ENCODE data around the gene SAP30.

The SAP30 gene

GRCh38 chr4:173370477-173371291, at the start of gene SAP30:
Gene SAP30, plus strand, starts transcription at chr4:173370954. Its CDS starts 229 bp downstream, at chr4:173371183.
- intact Hi-C loops (cut with DNase I), result loop anchor here (1.0 kb wide), 2 partner anchors 36 to 45 kb away; partner anchors contain the start of gene HMGB2
- DNase-seq, result peak; percentile 94 to 99 (median 96)

- DNase-seq, result no peak
- intact Hi-C loops (cut with DNase I), result no loop called here
Observed at GRCh38 chr4:173325007-173325736, 45.6 kb upstream of the SAP30 start.

GRCh38 chr4:173328236-173328901, 42.4 kb upstream of the SAP30 start:
- no peak for DNase-seq
- intact Hi-C loops (cut with DNase I), result no loop called here

GRCh38 chr4:173330590-173330989, 40.2 kb upstream of the SAP30 start:
- intact Hi-C loops (cut with DNase I), result no loop called here
- no peak for DNase-seq

GRCh38 chr4:173332021-173332487, 38.7 kb upstream of the SAP30 start:
- no peak for DNase-seq
- intact Hi-C loops (cut with DNase I), result no loop called here

GRCh38 chr4:173332963-173333657, 37.6 kb upstream of the SAP30 start:
- intact Hi-C loops (cut with DNase I), result no loop called here
- peak in 1 of 10 donors; percentile 11 for DNase-seq

GRCh38 chr4:173333658-173334084, 37.1 kb upstream of the SAP30 start:
- DNase-seq, result peak; percentile 30 to 91 (median 44)
- intact Hi-C loops (cut with DNase I), result loop anchor here (1.0 kb wide), 1 partner anchor 37 kb away; the partner anchor contains the start of gene SAP30

- intact Hi-C loops (cut with DNase I), result loop anchor here (1.0 kb wide), 1 partner anchor 36 kb away; the partner anchor contains the start of gene SAP30
- DNase-seq, result peak; percentile 99 to 100 (median 100)
Observed at GRCh38 chr4:173334085-173334890, 36.5 kb upstream of the SAP30 start, which contains the start of gene HMGB2. Gene HMGB2, minus strand, starts transcription at chr4:173334358. Its CDS starts 709 bp downstream, at chr4:173333649.

GRCh38 chr4:173334891-173335752, 35.6 kb upstream of the SAP30 start:
- intact Hi-C loops (cut with DNase I), result loop anchor here (1.0 kb wide), 1 partner anchor 35 kb away; the partner anchor contains the start of gene SAP30
- peak in 9 of 10 donors; percentile 18 to 91 (median 31) for DNase-seq

- intact Hi-C loops (cut with DNase I), result no loop called here
- DNase-seq, result no peak
Observed at GRCh38 chr4:173337463-173337862, 33.3 kb upstream of the SAP30 start.

GRCh38 chr4:173343832-173344397, 26.8 kb upstream of the SAP30 start:
- DNase-seq, result no peak
- intact Hi-C loops (cut with DNase I), result no loop called here

GRCh38 chr4:173345648-173346047, 25.1 kb upstream of the SAP30 start:
- DNase-seq, result no peak
- intact Hi-C loops (cut with DNase I), result no loop called here

GRCh38 chr4:173346074-173346473, 24.7 kb upstream of the SAP30 start:
- no peak for DNase-seq
- intact Hi-C loops (cut with DNase I), result no loop called here

- intact Hi-C loops (cut with DNase I), result no loop called here
- no peak for DNase-seq
Observed at GRCh38 chr4:173347467-173347866, 23.3 kb upstream of the SAP30 start.

- intact Hi-C loops (cut with DNase I), result no loop called here
- DNase-seq, result no peak
Observed at GRCh38 chr4:173357939-173358338, 12.8 kb upstream of the SAP30 start.

GRCh38 chr4:173360587-173361221, 10.1 kb upstream of the SAP30 start:
- intact Hi-C loops (cut with DNase I), result no loop called here
- no peak for DNase-seq

GRCh38 chr4:173362666-173363065, 8.1 kb upstream of the SAP30 start:
- intact Hi-C loops (cut with DNase I), result no loop called here
- DNase-seq, result no peak

All from posterior cingulate gyrus (tissue), 11 donors.